Subcutaneous abdominal adipose tissue (tissue), 5 donors: ENCODE data around the gene PCCA.
"Not testable (repeated sequence)": the region's sequence is repeated elsewhere in the genome, so short reads cannot be mapped to it uniquely, and the experiment has no call there.

Experiments used
- H3K27ac ChIP-seq: one replicate; pipeline ENCODE4 v1.7.0; 2013; ENCODE audit warnings: low read depth, mild to moderate bottlenecking, inconsistent platforms, low read length, moderate library complexity
- H3K27me3 ChIP-seq, 5 donors: one replicate each; pipeline ENCODE4 v1.7.0; 2013; ENCODE audit warnings: low read length in 5 of 5, inconsistent platforms in 1 of 5; ENCODE audit not compliant: control insufficient read depth in 5 of 5, insufficient read depth in 4 of 5
- H3K36me3 ChIP-seq, 5 donors: one replicate each; pipeline ENCODE4 v1.7.0; 2013; ENCODE audit warnings: low read length in 5 of 5; ENCODE audit not compliant: control insufficient read depth in 5 of 5, insufficient read depth in 5 of 5
- H3K4me1 ChIP-seq, 5 donors: one replicate each; pipeline ENCODE4 v1.7.0; 2013; ENCODE audit warnings: low read length in 5 of 5, mild to moderate bottlenecking in 3 of 5, moderate library complexity in 1 of 5; ENCODE audit not compliant: control insufficient read depth in 5 of 5, insufficient read depth in 5 of 5
- H3K4me3 ChIP-seq, 5 donors: one replicate each; pipeline ENCODE4 v1.7.0; 2013; ENCODE audit warnings: low read length in 5 of 5, low read depth in 1 of 5
- H3K9ac ChIP-seq, 5 donors: one replicate each; pipeline ENCODE4 v1.7.0; 2013; ENCODE audit warnings: low read length in 5 of 5, mild to moderate bottlenecking in 4 of 5, moderate library complexity in 3 of 5
- H3K9me3 ChIP-seq, 5 donors: one replicate each; pipeline ENCODE4 v1.7.0; 2013; ENCODE audit warnings: low read length in 5 of 5; ENCODE audit not compliant: control insufficient read depth in 5 of 5
- donor health status: healthy.
- donor health status: healthy.
- donor health status: healthy.
- donor health status: healthy.
- donor health status: healthy.

PCCA gene

GRCh38 chr13:100518394-100519062 is 429.6 kb downstream of the PCCA start:
- Histone ChIP-seq H3K27me3 (no peaks in the 10 kb centered on the region), H3K4me1 (peaks cover 0 to 13% (median 11%) of the 10 kb centered on the region in 5 donors), H3K9ac (no peak overlapping the region), H3K27ac (no peak overlapping the region), H3K36me3 (peaks cover 0 to 14% (median 7%) of the 10 kb centered on the region in 5 donors), H3K4me3 (no peak overlapping the region), H3K9me3 (no peaks in the 10 kb centered on the region)

GRCh38 chr13:100519626-100520025 is 430.7 kb downstream of the PCCA start:
- no peak overlapping the region for H3K9ac ChIP-seq
- H3K4me3 ChIP-seq = no peak overlapping the region
- H3K4me1 ChIP-seq = peaks cover 0 to 2% (median under 1%) of the 10 kb centered on the region in 5 donors
- no peak overlapping the region for H3K27ac ChIP-seq
- H3K9me3 ChIP-seq = no peaks in the 10 kb centered on the region
- H3K36me3 ChIP-seq = peaks cover 0 to 20% (median 10%) of the 10 kb centered on the region in 5 donors
- no peaks in the 10 kb centered on the region for H3K27me3 ChIP-seq

- Histone ChIP-seq H3K27me3 (no peaks in the 10 kb centered on the region), H3K4me1 (no peaks in the 10 kb centered on the region), H3K4me3 (no peak overlapping the region), H3K36me3 (peaks cover 0 to 14% (median 7%) of the 10 kb centered on the region in 5 donors), H3K27ac (no peak overlapping the region), H3K9ac (no peak overlapping the region), H3K9me3 (no peaks in the 10 kb centered on the region)
These were observed 432.3 kb downstream of the PCCA start for GRCh38 chr13:100520936-100521850.

- Histone ChIP-seq H3K9me3 (no peaks in the 10 kb centered on the region), H3K27ac (no peak overlapping the region), H3K27me3 (no peaks in the 10 kb centered on the region), H3K36me3 (peaks cover 0 to 21% (median 12%) of the 10 kb centered on the region in 5 donors), H3K9ac (no peak overlapping the region), H3K4me1 (no peaks in the 10 kb centered on the region), H3K4me3 (no peak overlapping the region)
These were observed 433.1 kb downstream of the PCCA start for GRCh38 chr13:100521851-100522617.

- H3K4me1 ChIP-seq = no peaks in the 10 kb centered on the region
- no peaks in the 10 kb centered on the region for H3K27me3 ChIP-seq
- H3K4me3 ChIP-seq = no peak overlapping the region
- peaks cover 0 to 27% (median 17%) of the 10 kb centered on the region in 5 donors for H3K36me3 ChIP-seq
- H3K9me3 ChIP-seq = no peaks in the 10 kb centered on the region
- H3K27ac ChIP-seq = no peak overlapping the region
- no peak overlapping the region for H3K9ac ChIP-seq
These were observed 433.9 kb downstream of the PCCA start for GRCh38 chr13:100522618-100523309.

- Histone ChIP-seq H3K9ac (no peak overlapping the region), H3K9me3 (no peaks in the 10 kb centered on the region), H3K27me3 (no peaks in the 10 kb centered on the region), H3K4me3 (no peak overlapping the region), H3K4me1 (no peaks in the 10 kb centered on the region), H3K27ac (no peak overlapping the region), H3K36me3 (peaks cover 0 to 31% (median 22%) of the 10 kb centered on the region in 5 donors)
These were observed 434.5 kb downstream of the PCCA start for GRCh38 chr13:100523411-100523810.

GRCh38 chr13:100523981-100524386 is 435.1 kb downstream of the PCCA start:
- Histone ChIP-seq H3K9me3 (no peaks in the 10 kb centered on the region), H3K27ac (no peak overlapping the region), H3K36me3 (peaks cover 0 to 36% (median 27%) of the 10 kb centered on the region in 5 donors), H3K4me3 (no peak overlapping the region), H3K4me1 (no peaks in the 10 kb centered on the region), H3K27me3 (no peaks in the 10 kb centered on the region), H3K9ac (no peak overlapping the region)

- not testable (repeated sequence) for H3K9ac ChIP-seq, H3K4me1 ChIP-seq, H3K27me3 ChIP-seq, H3K9me3 ChIP-seq, H3K4me3 ChIP-seq, H3K27ac ChIP-seq
- peaks cover 0 to 39% (median 32%) of the 10 kb centered on the region in 5 donors for H3K36me3 ChIP-seq
These were observed 435.8 kb downstream of the PCCA start for GRCh38 chr13:100524688-100525087.

GRCh38 chr13:100525453-100526317 is 436.8 kb downstream of the PCCA start:
- Histone ChIP-seq H3K4me1 (peaks cover 0 to 4% (median 0%) of the 10 kb centered on the region in 5 donors), H3K36me3 (peaks cover 3 to 46% (median 34%) of the 10 kb centered on the region in 5 donors), H3K27me3 (no peaks in the 10 kb centered on the region), H3K27ac (no peak overlapping the region), H3K9ac (no peak overlapping the region), H3K4me3 (no peak overlapping the region), H3K9me3 (no peaks in the 10 kb centered on the region)
